H9 (cell line): ENCODE data around the gene ZSCAN22. TPM values are rescaled to one million over a fixed set of nuclear protein-coding genes. Genes with fewer than 3 reads are reported as not detected.

ENCODE experiments used
- DNase-seq: peaks from one replicate; pipeline ENCODE4 v3.0.0-alpha.2; 2017
- H2AFZ ChIP-seq: one replicate; pipeline ENCODE4 v1.6.1; 2013; ENCODE audit warnings: mild to moderate bottlenecking, low read length, control low read depth, moderate library complexity
- H2AK5ac ChIP-seq: 2 replicates; pipeline ENCODE4 v1.6.1; 2013; ENCODE audit warnings: low read length, control low read depth, mixed read lengths; ENCODE audit not compliant: insufficient read length
- H2BK120ac ChIP-seq: one replicate; pipeline ENCODE4 v1.6.1; 2013; ENCODE audit warnings: low read depth, mild to moderate bottlenecking, low read length, control low read depth, inconsistent platforms; ENCODE audit not compliant: poor library complexity, severe bottlenecking
- H2BK12ac ChIP-seq: 2 replicates; pipeline ENCODE4 v1.6.1; 2013; ENCODE audit warnings: low read length, control low read depth, mixed read lengths, low read depth; ENCODE audit not compliant: insufficient read length
- H2BK15ac ChIP-seq: 2 replicates; pipeline ENCODE4 v1.6.1; 2013; ENCODE audit warnings: low read depth, low read length, control low read depth
- H2BK20ac ChIP-seq: one replicate; pipeline ENCODE4 v1.6.1; 2013; ENCODE audit warnings: low read depth, mild to moderate bottlenecking, low read length, control low read depth, inconsistent platforms; ENCODE audit not compliant: poor library complexity, severe bottlenecking
- H2BK5ac ChIP-seq: 2 replicates; pipeline ENCODE4 v1.6.1; 2013; ENCODE audit warnings: low read length, control low read depth, mixed read lengths; ENCODE audit not compliant: insufficient read length
- H3K14ac ChIP-seq: 2 replicates; pipeline ENCODE4 v1.6.1; 2013; ENCODE audit warnings: low read length, control low read depth; ENCODE audit not compliant: insufficient read depth
- H3K18ac ChIP-seq: 2 replicates; pipeline ENCODE4 v1.6.1; 2013; ENCODE audit warnings: low read depth, mild to moderate bottlenecking, mixed read lengths, low read length, control low read depth; ENCODE audit not compliant: insufficient read length
- H3K23ac ChIP-seq: 2 replicates; pipeline ENCODE4 v1.6.1; 2013; ENCODE audit warnings: low read length, control low read depth, mixed read lengths, low read depth; ENCODE audit not compliant: insufficient read length
- H3K23me2 ChIP-seq: 2 replicates; pipeline ENCODE4 v1.6.1; 2013; ENCODE audit warnings: low read depth, mild to moderate bottlenecking, mixed read lengths, low read length, control low read depth; ENCODE audit not compliant: insufficient read length, poor library complexity, severe bottlenecking
- H3K27ac ChIP-seq: 2 replicates; pipeline ENCODE4 v1.5.1; 2013; ENCODE audit warnings: low read length, control low read depth, mixed read lengths, low read depth; ENCODE audit not compliant: insufficient read length
- H3K27me3 ChIP-seq: 2 replicates; pipeline ENCODE4 v1.6.1; 2013; ENCODE audit warnings: low read length, control low read depth, inconsistent platforms; ENCODE audit not compliant: insufficient read depth
- H3K4ac ChIP-seq: 2 replicates; pipeline ENCODE4 v1.6.1; 2013; ENCODE audit warnings: low read depth, mild to moderate bottlenecking, control low read depth, inconsistent platforms, low read length, moderate library complexity
- H3K4me1 ChIP-seq: 2 replicates; pipeline ENCODE4 v1.6.1; 2013; ENCODE audit warnings: low read length, control low read depth, inconsistent platforms; ENCODE audit not compliant: insufficient read depth
- H3K4me2 ChIP-seq: 2 replicates; pipeline ENCODE4 v1.6.1; 2013; ENCODE audit warnings: low read length, control low read depth, mixed read lengths; ENCODE audit not compliant: insufficient read length, insufficient read depth
- H3K56ac ChIP-seq: 2 replicates; pipeline ENCODE4 v1.6.1; 2013; ENCODE audit warnings: low read depth, mild to moderate bottlenecking, mixed read lengths, low read length, control low read depth; ENCODE audit not compliant: insufficient read length
- H3K79me1 ChIP-seq: 2 replicates; pipeline ENCODE4 v1.6.1; 2013; ENCODE audit warnings: low read depth, mild to moderate bottlenecking, moderate library complexity, low read length, control low read depth, inconsistent platforms; ENCODE audit not compliant: insufficient read depth, poor library complexity, severe bottlenecking
- H3K79me2 ChIP-seq: 2 replicates; pipeline ENCODE4 v1.6.1; 2013; ENCODE audit warnings: low read length, control low read depth, inconsistent platforms; ENCODE audit not compliant: insufficient read depth
- H3K9ac ChIP-seq: 2 replicates; pipeline ENCODE4 v1.6.1; 2013; ENCODE audit warnings: low read length, control low read depth, mixed read lengths; ENCODE audit not compliant: insufficient read length; ENCODE audit errors: extremely low read depth
- H3K9me3 ChIP-seq: one replicate; pipeline ENCODE4 v1.6.1; 2013; ENCODE audit warnings: low read depth, low read length, inconsistent platforms; ENCODE audit not compliant: control insufficient read depth
- H3T11ph ChIP-seq: one replicate; pipeline ENCODE4 v1.6.1; 2013; ENCODE audit warnings: mild to moderate bottlenecking, low read length, control low read depth, inconsistent platforms
- H4K20me1 ChIP-seq: one replicate; pipeline ENCODE4 v1.6.1; 2013; ENCODE audit not compliant: control insufficient read depth, insufficient read length, insufficient read depth
- H4K5ac ChIP-seq: 2 replicates; pipeline ENCODE4 v1.6.1; 2013; ENCODE audit warnings: low read depth, mild to moderate bottlenecking, mixed read lengths, low read length, control low read depth; ENCODE audit not compliant: insufficient read length
- H4K8ac ChIP-seq: replicated peaks from 2 replicates; pipeline ENCODE4 v1.6.1; 2013; ENCODE audit warnings: low read length, control low read depth, mixed read lengths, low read depth; ENCODE audit not compliant: insufficient read length
- H4K91ac ChIP-seq: 2 replicates; pipeline ENCODE4 v1.6.1; 2013; ENCODE audit warnings: low read depth, mild to moderate bottlenecking, moderate library complexity, mixed read lengths, low read length, control low read depth; ENCODE audit not compliant: insufficient read length
- H3K27ac Mint-ChIP-seq, 3 experiments: 2 replicates in 2 of 3; 3 replicates in 1 of 3; pipeline ENCODE4 v1.8.0; 2020 to 2021; ENCODE audit warnings: mixed read lengths in 3 of 3, mild to moderate bottlenecking in 1 of 3, moderate library complexity in 1 of 3
- H3K27me3 Mint-ChIP-seq: 2 replicates; pipeline ENCODE4 v1.8.0; 2021; ENCODE audit warnings: low read depth, mild to moderate bottlenecking, moderate library complexity, mixed read lengths
- H3K36me3 Mint-ChIP-seq, 3 experiments: 2 replicates in 2 of 3; 3 replicates in 1 of 3; pipeline ENCODE4 v1.8.0; 2020 to 2021; ENCODE audit warnings: low read depth in 3 of 3, mixed read lengths in 3 of 3; ENCODE audit not compliant: insufficient read depth in 1 of 3
- H3K4me1 Mint-ChIP-seq, 2 experiments: 2 replicates each; pipeline ENCODE4 v1.8.0; 2020; ENCODE audit warnings: mixed read lengths in 2 of 2
- H3K4me3 Mint-ChIP-seq, 2 experiments: 2 replicates in 1 of 2; 3 replicates in 1 of 2; pipeline ENCODE4 v1.8.0; 2020 to 2021; ENCODE audit warnings: mild to moderate bottlenecking in 2 of 2, mixed read lengths in 2 of 2, moderate library complexity in 1 of 2
- H3K9me3 Mint-ChIP-seq, 2 experiments: 2 replicates in 1 of 2; 3 replicates in 1 of 2; pipeline ENCODE4 v1.8.0; 2020; ENCODE audit warnings: mild to moderate bottlenecking in 2 of 2, mixed read lengths in 2 of 2, moderate library complexity in 1 of 2
- CTCF ChIP-seq: fragments of 200-600 bp; sonication (generic); conservative IDR thresholded peaks from 3 replicates; pipeline ENCODE4 v1.8.0; 2021; ENCODE audit warnings: antibody characterized with exemption, mild to moderate bottlenecking
- WGBS: extraction: QIAGEN DNeasy Blood & Tissue Kit; methylation state at CpG from one replicate; pipeline ENCODE4 v1.1.7; 2013; ENCODE audit warnings: missing lambda C conversion rate, low lambda C conversion rate, mixed read lengths; ENCODE audit not compliant: insufficient read length; ENCODE audit errors: extremely low coverage; 5-methylcytosine and 5-hydroxymethylcytosine counted together
- total RNA-seq: library from RNA; stranded (reverse); gene quantifications from 2 replicates; pipeline ENCODE4 v1.2.1, GENCODE V29; 2021

The ZSCAN22 gene
- total RNA-seq, 1 experiment from 2014 or later: 4.8 TPM

- Histone ChIP-seq H3K23ac (no peak overlapping the region), H3K14ac (no peak overlapping the region), H3K4me1 (no peaks in the 10 kb centered on the region), H4K5ac (no peak overlapping the region), H4K91ac (no peak overlapping the region), H3K27me3 (no peaks in the 10 kb centered on the region), H2BK20ac (no peak overlapping the region), H2BK15ac (no peak overlapping the region), H3K23me2 (no peaks in the 10 kb centered on the region), H3K18ac (no peak overlapping the region), H3T11ph (no peak overlapping the region), H2BK12ac (no peak overlapping the region), H3K4me2 (no peak overlapping the region), H3K79me2 (no peaks in the 10 kb centered on the region), H3K79me1 (no peaks in the 10 kb centered on the region), H2BK5ac (no peak overlapping the region), H4K8ac (no peak overlapping the region), H3K9me3 (no peaks in the 10 kb centered on the region), H3K4ac (no peak overlapping the region), H4K20me1 (no peaks in the 10 kb centered on the region), H2AK5ac (no peak overlapping the region), H3K56ac (no peak overlapping the region), H2AFZ (no peak overlapping the region), H3K27ac (no peak overlapping the region), H3K9ac (no peak overlapping the region), H2BK120ac (no peak overlapping the region)
- Mint-ChIP-seq H3K36me3 (peaks cover 0 to 5% (median 0%) of the 10 kb centered on the region in 3 experiments; a peak in 2 of 7 replicates), H3K27ac (no peak overlapping the region), H3K27me3 (no peaks in the 10 kb centered on the region), H3K4me1 (no peaks in the 10 kb centered on the region), H3K9me3 (no peaks in the 10 kb centered on the region), H3K4me3 (no peak overlapping the region)
- no CpG with 5 or more reads among the region's 68 CpGs for WGBS
- TF ChIP-seq CTCF: no peak
- DNase-seq: peak; percentile 31
Observed at GRCh38 chr19:58368561-58369360, 42.0 kb downstream of the ZSCAN22 start.
